HepG2 (cell line): ENCODE measurements around the gene C4BPA. TPM values are rescaled to one million over a fixed set of nuclear protein-coding genes. Genes with fewer than 3 reads are reported as not detected.

Experiments
- ATAC-seq: fragments of 200-7000 bp; cut with Tn5 transposase; 3 replicates; pipeline ENCODE4 v1.9.1; 2020; ENCODE audit warnings: mild to moderate bottlenecking, moderate library complexity
- BruUV-seq: library from RNA; stranded (reverse); fragments of 400-500 nt; replicated peaks from 2 replicates; lab custom pipeline; 2021; lab: Mats Ljungman, UMichigan
- CTCF ChIA-PET: fragments of 300-600 bp; formaldehyde crosslinking; extraction: SDS; loops from one replicate; lab custom pipeline; 2021; ENCODE audit warnings: low total read pairs, inconsistent platforms, low intra/inter-chr PET ratio; lab: Yijun Ruan, JAX
- POLR2A ChIA-PET: fragments of 350-600 bp; sonication (Branson Sonifier 250); formaldehyde crosslinking; loops from one replicate; lab custom pipeline; 2020; ENCODE audit warnings: antibody characterized with exemption, inconsistent platforms; lab: Yijun Ruan, JAX
- DNase-seq: peaks from one replicate; pipeline ENCODE4 v3.0.0-alpha.2; 2015; ENCODE audit warnings: low spot score
- FAIRE-seq: peaks from 3 replicates; lab custom pipeline; 2011; peaks lifted over from hg19 to GRCh38; lab: Jason Lieb, UNC
- H2AFZ ChIP-seq: one replicate; pipeline ENCODE4 v1.6.1; 2011; ENCODE audit warnings: low read length, inconsistent platforms
- H3K27ac ChIP-seq: fragments of 300-600 bp; 3 replicates; pipeline ENCODE4 v1.8.0; 2011; ENCODE audit warnings: mixed run types, mild to moderate bottlenecking, mixed read lengths, low read length, inconsistent platforms; ENCODE audit not compliant: insufficient read depth; ENCODE audit errors: extremely low read length
- H3K27me3 ChIP-seq, 2 experiments: fragments of 200-600 bp in 1 of 2; 2 replicates in 1 of 2; 3 replicates in 1 of 2; pipeline versions ENCODE4 v1.6.0 to v1.8.0; 2011; ENCODE audit warnings: low read length in 2 of 2, mild to moderate bottlenecking in 2 of 2, moderate library complexity in 2 of 2, inconsistent platforms in 1 of 2; ENCODE audit not compliant: insufficient read depth in 2 of 2, control insufficient read depth in 1 of 2
- H3K36me3 ChIP-seq, 2 experiments: fragments of 200-600 bp in 1 of 2; replicated peaks in 1 of 2; 2 replicates in 1 of 2; 3 replicates in 1 of 2; pipeline versions ENCODE4 v1.5.1 to v1.8.0; 2011; ENCODE audit warnings: low read length in 2 of 2, inconsistent platforms in 1 of 2; ENCODE audit not compliant: insufficient read depth in 2 of 2, control insufficient read depth in 1 of 2
- H3K4me1 ChIP-seq: 2 replicates; pipeline ENCODE4 v1.5.1; 2012; ENCODE audit warnings: low read length, inconsistent platforms; ENCODE audit not compliant: insufficient read depth
- H3K4me2 ChIP-seq: 2 replicates; pipeline ENCODE4 v1.6.0; 2011; ENCODE audit warnings: low read depth, low read length, inconsistent platforms
- H3K4me3 ChIP-seq, 3 experiments: fragments of 200-600 bp in 1 of 3; sonication (generic), shearing (Covaris generic) in 1 of 3; replicated peaks in 1 of 3; 2 replicates each; pipeline ENCODE4 v1.5.1; 2011 to 2016; ENCODE audit warnings: low read length in 3 of 3, inconsistent platforms in 2 of 3, low read depth in 2 of 3, mild to moderate bottlenecking in 2 of 3, control low read depth in 1 of 3, mixed read lengths in 1 of 3; ENCODE audit not compliant: insufficient read depth in 1 of 3
- H3K79me2 ChIP-seq: one replicate; pipeline ENCODE4 v1.6.1; 2011; ENCODE audit warnings: low read length, inconsistent platforms; ENCODE audit not compliant: insufficient read depth
- H3K9ac ChIP-seq: 2 replicates; pipeline ENCODE4 v1.6.0; 2011; ENCODE audit warnings: mild to moderate bottlenecking, low read depth, low read length, inconsistent platforms; ENCODE audit not compliant: insufficient read depth
- H3K9me3 ChIP-seq: 2 replicates; pipeline ENCODE4 v1.5.1; 2012; ENCODE audit warnings: mild to moderate bottlenecking, low read length
- H4K20me1 ChIP-seq: 2 replicates; pipeline ENCODE4 v1.6.0; 2011; ENCODE audit warnings: inconsistent platforms, mild to moderate bottlenecking, low read length, moderate library complexity; ENCODE audit not compliant: insufficient read depth
- CBX1 ChIP-seq: IDR thresholded peaks from one replicate; pipeline ENCODE4 v1.6.1; 2016; ENCODE audit warnings: antibody characterized with exemption, low read depth
- FOXM1 ChIP-seq: sonication (generic); formaldehyde crosslinking; IDR thresholded peaks from 2 replicates; pipeline ENCODE4 v1.5.0; 2020; ENCODE audit warnings: missing genetic modification reagents
- MXD4 ChIP-seq: IDR thresholded peaks from 2 replicates; pipeline ENCODE4 v1.6.1; 2016; ENCODE audit warnings: mild to moderate bottlenecking, missing biosample characterization, missing genetic modification reagents
- RAD51 ChIP-seq: fragments of 450-650 bp; IDR thresholded peaks from 2 replicates; pipeline ENCODE4 v1.6.1; 2016; ENCODE audit warnings: borderline replicate concordance
- TEAD3 ChIP-seq: optimal IDR thresholded peaks from 2 replicates; pipeline ENCODE3; 2016; ENCODE audit warnings: borderline replicate concordance
- WGBS: methylation state at CpG from one replicate; pipeline ENCODE4 v1.1.6; 2017; ENCODE audit warnings: low lambda C conversion rate; 5-methylcytosine and 5-hydroxymethylcytosine counted together
- in situ Hi-C: cut with HindIII; loops from 2 replicates; pipeline ENCODE4 v1.10.0; 2017; ENCODE audit warnings: low pct_unique_long_range_greater_than_20kb; ENCODE audit not compliant: extremely low pct_ligation_motif_present
- intact Hi-C: fragments of 100-400 bp; cut with micrococcal nuclease; formaldehyde crosslinking; loops from one replicate; pipeline ENCODE4 v1.10.0; 2022; ENCODE audit not compliant: unreplicated experiment
- polyA plus RNA-seq, 8 experiments: library from polyadenylated mRNA; depleted of rRNA in 3 of 8; stranded (reverse) in 7 of 8; unstranded in 1 of 8; fragments of >200 nt; fragmentation: Illumina TruSeq in 4 of 8; extraction: Trizol in 4 of 8; gene quantifications; 2 replicates each; pipeline versions ENCODE4 v1.2.1 to v1.2.3, GENCODE V29; 2011 to 2016; ENCODE audit warnings: low read depth in 4 of 8, missing spikeins in 1 of 8, mixed read lengths in 1 of 8; ENCODE audit not compliant: insufficient read depth in 1 of 8
- total RNA-seq, 5 experiments: library from RNA; depleted of rRNA; stranded (reverse); fragments of >200 nt; fragmentation: Illumina TruSeq; extraction: Trizol; gene quantifications; 2 replicates each; pipeline ENCODE4 v1.2.3, GENCODE V29; 2016; ENCODE audit warnings: low read depth in 1 of 5
- TF ChIP-seq, protein P1 (sequence below): sonication (generic); formaldehyde crosslinking; IDR thresholded peaks from 2 replicates; pipeline ENCODE4 v1.5.0; 2020; ENCODE audit warnings: mild to moderate bottlenecking, low read depth, missing genetic modification reagents, borderline replicate concordance
- TF ChIP-seq, protein P2 (sequence below): sonication (generic); formaldehyde crosslinking; IDR thresholded peaks from 2 replicates; pipeline ENCODE4 v1.4.0; 2020; ENCODE audit warnings: missing genetic modification reagents
- TF ChIP-seq, protein P3 (sequence below): sonication (generic); formaldehyde crosslinking; IDR thresholded peaks from 2 replicates; pipeline ENCODE4 v1.4.0; 2020; ENCODE audit warnings: missing genetic modification reagents

The C4BPA gene
- total and polyA plus RNA-seq, 2 of the 13 experiments (the other 11 are each of a cell fraction or from before 2014, with no cell fraction given): 32.1 to 60.1 TPM

DNA sequence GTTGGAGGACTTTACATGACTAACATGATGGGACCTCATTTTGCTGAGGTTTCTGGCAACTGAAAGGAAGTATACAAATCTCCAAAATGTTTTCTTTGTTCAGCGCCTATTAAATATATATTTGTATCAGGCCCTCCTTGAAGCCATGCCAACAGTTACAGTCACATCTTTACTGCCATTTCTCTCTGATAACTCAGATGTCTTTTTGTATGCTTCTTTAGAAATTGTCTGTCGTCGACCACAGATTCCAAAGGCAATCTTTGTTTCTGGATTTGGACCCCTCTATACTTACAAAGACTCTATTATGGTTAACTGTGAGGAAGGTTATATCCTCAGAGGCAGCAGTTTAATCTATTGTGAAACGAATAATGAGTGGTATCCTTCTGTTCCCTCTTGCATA is 69.4 kb downstream of the C4BPA start:
- Histone ChIP-seq H3K27ac (no peak overlapping the region), H2AFZ (no peak overlapping the region), H3K79me2 (no peaks in the 10 kb centered on the region), H3K9me3 (no peaks in the 10 kb centered on the region), H3K4me2 (no peak overlapping the region), H3K9ac (no peak overlapping the region), H3K4me1 (no peaks in the 10 kb centered on the region), H4K20me1 (no peaks in the 10 kb centered on the region), H3K4me3 (no peak overlapping the region), H3K27me3 (no peaks in the 10 kb centered on the region), H3K36me3 (no peaks in the 10 kb centered on the region)
- no peak for FAIRE-seq
- ATAC-seq: no peak
- no TSS peak for BruUV-seq
- DNase-seq: no peak
- WGBS: 67% methylated on average over 4 of the region's 4 CpGs
- in situ Hi-C loops (no loop called here), intact Hi-C loops (no loop called here)
- no peak for TF ChIP-seq TEAD3 (CRISPR knock-in tag)
- TF ChIP-seq, protein P1, sequence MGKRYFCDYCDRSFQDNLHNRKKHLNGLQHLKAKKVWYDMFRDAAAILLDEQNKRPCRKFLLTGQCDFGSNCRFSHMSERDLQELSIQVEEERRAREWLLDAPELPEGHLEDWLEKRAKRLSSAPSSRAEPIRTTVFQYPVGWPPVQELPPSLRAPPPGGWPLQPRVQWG (CRISPR knock-in tag): no peak
- TF ChIP-seq, protein P2, sequence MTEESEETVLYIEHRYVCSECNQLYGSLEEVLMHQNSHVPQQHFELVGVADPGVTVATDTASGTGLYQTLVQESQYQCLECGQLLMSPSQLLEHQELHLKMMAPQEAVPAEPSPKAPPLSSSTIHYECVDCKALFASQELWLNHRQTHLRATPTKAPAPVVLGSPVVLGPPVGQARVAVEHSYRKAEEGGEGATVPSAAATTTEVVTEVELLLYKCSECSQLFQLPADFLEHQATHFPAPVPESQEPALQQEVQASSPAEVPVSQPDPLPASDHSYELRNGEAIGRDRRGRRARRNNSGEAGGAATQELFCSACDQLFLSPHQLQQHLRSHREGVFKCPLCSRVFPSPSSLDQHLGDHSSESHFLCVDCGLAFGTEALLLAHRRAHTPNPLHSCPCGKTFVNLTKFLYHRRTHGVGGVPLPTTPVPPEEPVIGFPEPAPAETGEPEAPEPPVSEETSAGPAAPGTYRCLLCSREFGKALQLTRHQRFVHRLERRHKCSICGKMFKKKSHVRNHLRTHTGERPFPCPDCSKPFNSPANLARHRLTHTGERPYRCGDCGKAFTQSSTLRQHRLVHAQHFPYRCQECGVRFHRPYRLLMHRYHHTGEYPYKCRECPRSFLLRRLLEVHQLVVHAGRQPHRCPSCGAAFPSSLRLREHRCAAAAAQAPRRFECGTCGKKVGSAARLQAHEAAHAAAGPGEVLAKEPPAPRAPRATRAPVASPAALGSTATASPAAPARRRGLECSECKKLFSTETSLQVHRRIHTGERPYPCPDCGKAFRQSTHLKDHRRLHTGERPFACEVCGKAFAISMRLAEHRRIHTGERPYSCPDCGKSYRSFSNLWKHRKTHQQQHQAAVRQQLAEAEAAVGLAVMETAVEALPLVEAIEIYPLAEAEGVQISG (CRISPR knock-in tag): no peak
- no peak for TF ChIP-seq CBX1
- TF ChIP-seq MXD4 (CRISPR knock-in tag): no peak
- TF ChIP-seq RAD51: no peak
- TF ChIP-seq, protein P3, sequence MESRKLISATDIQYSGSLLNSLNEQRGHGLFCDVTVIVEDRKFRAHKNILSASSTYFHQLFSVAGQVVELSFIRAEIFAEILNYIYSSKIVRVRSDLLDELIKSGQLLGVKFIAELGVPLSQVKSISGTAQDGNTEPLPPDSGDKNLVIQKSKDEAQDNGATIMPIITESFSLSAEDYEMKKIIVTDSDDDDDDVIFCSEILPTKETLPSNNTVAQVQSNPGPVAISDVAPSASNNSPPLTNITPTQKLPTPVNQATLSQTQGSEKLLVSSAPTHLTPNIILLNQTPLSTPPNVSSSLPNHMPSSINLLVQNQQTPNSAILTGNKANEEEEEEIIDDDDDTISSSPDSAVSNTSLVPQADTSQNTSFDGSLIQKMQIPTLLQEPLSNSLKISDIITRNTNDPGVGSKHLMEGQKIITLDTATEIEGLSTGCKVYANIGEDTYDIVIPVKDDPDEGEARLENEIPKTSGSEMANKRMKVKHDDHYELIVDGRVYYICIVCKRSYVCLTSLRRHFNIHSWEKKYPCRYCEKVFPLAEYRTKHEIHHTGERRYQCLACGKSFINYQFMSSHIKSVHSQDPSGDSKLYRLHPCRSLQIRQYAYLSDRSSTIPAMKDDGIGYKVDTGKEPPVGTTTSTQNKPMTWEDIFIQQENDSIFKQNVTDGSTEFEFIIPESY (CRISPR knock-in tag): no peak
- no peak for TF ChIP-seq FOXM1
- CTCF ChIA-PET: no interaction called here
- POLR2A ChIA-PET: no interaction called here
